HepG2 (cell line): Measurements from ENCODE around the gene IL17F. TPM values are rescaled to one million over a fixed set of nuclear protein-coding genes. Genes with fewer than 3 reads are reported as not detected.

Experiments
- ELF4 ChIP-seq: sonication (generic); formaldehyde crosslinking; IDR thresholded peaks from 2 replicates; pipeline ENCODE4 v1.5.0; 2020; ENCODE audit warnings: missing genetic modification reagents, mild to moderate bottlenecking, moderate library complexity, borderline replicate concordance
- FOSL2 ChIP-seq: sonication (generic); formaldehyde crosslinking; IDR thresholded peaks from 2 replicates; pipeline ENCODE4 v1.4.0; 2020; ENCODE audit warnings: missing genetic modification reagents
- KLF12 ChIP-seq: sonication (generic); formaldehyde crosslinking; IDR thresholded peaks from 2 replicates; pipeline ENCODE4 v1.4.0; 2020; ENCODE audit warnings: missing genetic modification reagents, borderline replicate concordance
- NFKBIZ ChIP-seq: IDR thresholded peaks from 2 replicates; pipeline ENCODE4 v1.6.1; 2018; ENCODE audit warnings: missing genetic modification reagents, missing compliant biosample characterization
- SP1 ChIP-seq, 2 experiments: fragments of 450-650 bp in 1 of 2; sonication (generic) in 1 of 2; formaldehyde crosslinking in 1 of 2; IDR thresholded peaks; 2 replicates each; pipeline versions ENCODE4 v1.4.0 to v1.6.1; 2016 to 2020; ENCODE audit warnings: missing genetic modification reagents in 1 of 2
- XBP1 ChIP-seq: sonication (generic); formaldehyde crosslinking; IDR thresholded peaks from 2 replicates; pipeline ENCODE4 v1.5.0; 2020; ENCODE audit warnings: missing genetic modification reagents
- ZEB1 ChIP-seq: IDR thresholded peaks from 2 replicates; pipeline ENCODE4 v1.6.1; 2012; ENCODE audit warnings: mild to moderate bottlenecking, low read depth, inconsistent platforms; ENCODE audit not compliant: insufficient replicate concordance
- ZNF143 ChIP-seq: sonication (generic); formaldehyde crosslinking; IDR thresholded peaks from 2 replicates; pipeline ENCODE4 v1.4.0; 2020; ENCODE audit warnings: missing genetic modification reagents
- ZNF33A ChIP-seq: sonication (generic); formaldehyde crosslinking; IDR thresholded peaks from 2 replicates; pipeline ENCODE4 v1.5.1; 2020; ENCODE audit warnings: missing genetic modification reagents, mild to moderate bottlenecking, moderate library complexity, borderline replicate concordance
- ZNF576 ChIP-seq: sonication (generic); formaldehyde crosslinking; IDR thresholded peaks from 2 replicates; pipeline ENCODE4 v1.4.0; 2020; ENCODE audit warnings: mild to moderate bottlenecking, missing genetic modification reagents
- ZNF614 ChIP-seq: IDR thresholded peaks from 2 replicates; pipeline ENCODE4 v1.6.1; 2018; ENCODE audit warnings: missing biosample characterization, missing genetic modification reagents, inconsistent platforms, borderline replicate concordance
- polyA plus RNA-seq, 8 experiments: library from polyadenylated mRNA; depleted of rRNA in 3 of 8; stranded (reverse) in 7 of 8; unstranded in 1 of 8; fragments of >200 nt; fragmentation: Illumina TruSeq in 4 of 8; extraction: Trizol in 4 of 8; gene quantifications; 2 replicates each; pipeline versions ENCODE4 v1.2.1 to v1.2.3, GENCODE V29; 2011 to 2016; ENCODE audit warnings: low read depth in 4 of 8, missing spikeins in 1 of 8, mixed read lengths in 1 of 8; ENCODE audit not compliant: insufficient read depth in 1 of 8
- total RNA-seq, 5 experiments: library from RNA; depleted of rRNA; stranded (reverse); fragments of >200 nt; fragmentation: Illumina TruSeq; extraction: Trizol; gene quantifications; 2 replicates each; pipeline ENCODE4 v1.2.3, GENCODE V29; 2016; ENCODE audit warnings: low read depth in 1 of 5
- TF ChIP-seq, protein P1 (sequence below): sonication (generic); formaldehyde crosslinking; IDR thresholded peaks from 2 replicates; pipeline ENCODE4 v1.5.0; 2020; ENCODE audit warnings: mild to moderate bottlenecking, missing genetic modification reagents, borderline replicate concordance
- TF ChIP-seq, protein P2 (sequence below): sonication (generic); formaldehyde crosslinking; IDR thresholded peaks from 2 replicates; pipeline ENCODE4 v1.4.0; 2020; ENCODE audit warnings: missing genetic modification reagents, borderline replicate concordance
- TF ChIP-seq, protein P3 (sequence below): sonication (generic); formaldehyde crosslinking; IDR thresholded peaks from 2 replicates; pipeline ENCODE4 v1.4.0; 2020; ENCODE audit warnings: missing genetic modification reagents
- TF ChIP-seq, protein P4 (sequence below): IDR thresholded peaks from 2 replicates; pipeline ENCODE4 v1.4.0; 2020; ENCODE audit warnings: mild to moderate bottlenecking, missing genetic modification reagents

The IL17F gene
- total and polyA plus RNA-seq, 2 of the 13 experiments (the other 11 are each of a cell fraction or from before 2014, with no cell fraction given): not detected

DNA sequence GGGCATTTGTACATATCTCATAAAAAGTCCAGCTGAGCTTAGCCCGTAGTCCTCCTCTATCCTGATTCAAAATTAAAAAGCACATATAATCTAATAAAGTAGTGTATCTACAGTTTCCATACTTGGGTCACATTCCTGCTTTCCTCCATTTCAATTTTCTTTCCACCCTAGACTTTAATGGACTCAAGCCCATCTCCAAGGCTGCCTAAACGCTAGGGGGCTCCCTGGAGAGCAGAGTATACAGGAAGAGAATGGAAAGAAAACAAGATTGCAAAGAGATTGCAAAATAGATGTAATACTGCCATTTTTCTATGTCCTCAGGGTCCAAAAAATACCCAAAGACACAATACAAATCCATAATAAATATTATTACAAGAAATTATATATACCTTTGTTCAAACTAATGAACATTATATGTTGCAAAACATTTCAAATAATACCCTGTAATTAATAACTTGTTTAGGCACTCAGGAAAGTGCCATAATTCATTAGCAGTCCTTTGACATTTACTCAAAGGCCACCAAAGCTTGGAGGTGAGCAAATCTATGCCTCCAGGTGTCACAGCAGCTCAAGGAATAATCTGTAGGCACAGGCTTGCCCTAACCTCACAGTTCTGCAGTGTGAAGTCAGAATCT is 42.6 kb upstream of the IL17F start (continued):
- TF ChIP-seq, protein P1, sequence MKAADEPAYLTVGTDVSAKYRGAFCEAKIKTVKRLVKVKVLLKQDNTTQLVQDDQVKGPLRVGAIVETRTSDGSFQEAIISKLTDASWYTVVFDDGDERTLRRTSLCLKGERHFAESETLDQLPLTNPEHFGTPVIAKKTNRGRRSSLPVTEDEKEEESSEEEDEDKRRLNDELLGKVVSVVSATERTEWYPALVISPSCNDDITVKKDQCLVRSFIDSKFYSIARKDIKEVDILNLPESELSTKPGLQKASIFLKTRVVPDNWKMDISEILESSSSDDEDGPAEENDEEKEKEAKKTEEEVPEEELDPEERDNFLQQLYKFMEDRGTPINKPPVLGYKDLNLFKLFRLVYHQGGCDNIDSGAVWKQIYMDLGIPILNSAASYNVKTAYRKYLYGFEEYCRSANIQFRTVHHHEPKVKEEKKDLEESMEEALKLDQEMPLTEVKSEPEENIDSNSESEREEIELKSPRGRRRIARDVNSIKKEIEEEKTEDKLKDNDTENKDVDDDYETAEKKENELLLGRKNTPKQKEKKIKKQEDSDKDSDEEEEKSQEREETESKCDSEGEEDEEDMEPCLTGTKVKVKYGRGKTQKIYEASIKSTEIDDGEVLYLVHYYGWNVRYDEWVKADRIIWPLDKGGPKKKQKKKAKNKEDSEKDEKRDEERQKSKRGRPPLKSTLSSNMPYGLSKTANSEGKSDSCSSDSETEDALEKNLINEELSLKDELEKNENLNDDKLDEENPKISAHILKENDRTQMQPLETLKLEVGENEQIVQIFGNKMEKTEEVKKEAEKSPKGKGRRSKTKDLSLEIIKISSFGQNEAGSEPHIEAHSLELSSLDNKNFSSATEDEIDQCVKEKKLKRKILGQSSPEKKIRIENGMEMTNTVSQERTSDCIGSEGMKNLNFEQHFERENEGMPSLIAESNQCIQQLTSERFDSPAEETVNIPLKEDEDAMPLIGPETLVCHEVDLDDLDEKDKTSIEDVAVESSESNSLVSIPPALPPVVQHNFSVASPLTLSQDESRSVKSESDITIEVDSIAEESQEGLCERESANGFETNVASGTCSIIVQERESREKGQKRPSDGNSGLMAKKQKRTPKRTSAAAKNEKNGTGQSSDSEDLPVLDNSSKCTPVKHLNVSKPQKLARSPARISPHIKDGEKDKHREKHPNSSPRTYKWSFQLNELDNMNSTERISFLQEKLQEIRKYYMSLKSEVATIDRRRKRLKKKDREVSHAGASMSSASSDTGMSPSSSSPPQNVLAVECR: no peak
- TF ChIP-seq, protein P2, sequence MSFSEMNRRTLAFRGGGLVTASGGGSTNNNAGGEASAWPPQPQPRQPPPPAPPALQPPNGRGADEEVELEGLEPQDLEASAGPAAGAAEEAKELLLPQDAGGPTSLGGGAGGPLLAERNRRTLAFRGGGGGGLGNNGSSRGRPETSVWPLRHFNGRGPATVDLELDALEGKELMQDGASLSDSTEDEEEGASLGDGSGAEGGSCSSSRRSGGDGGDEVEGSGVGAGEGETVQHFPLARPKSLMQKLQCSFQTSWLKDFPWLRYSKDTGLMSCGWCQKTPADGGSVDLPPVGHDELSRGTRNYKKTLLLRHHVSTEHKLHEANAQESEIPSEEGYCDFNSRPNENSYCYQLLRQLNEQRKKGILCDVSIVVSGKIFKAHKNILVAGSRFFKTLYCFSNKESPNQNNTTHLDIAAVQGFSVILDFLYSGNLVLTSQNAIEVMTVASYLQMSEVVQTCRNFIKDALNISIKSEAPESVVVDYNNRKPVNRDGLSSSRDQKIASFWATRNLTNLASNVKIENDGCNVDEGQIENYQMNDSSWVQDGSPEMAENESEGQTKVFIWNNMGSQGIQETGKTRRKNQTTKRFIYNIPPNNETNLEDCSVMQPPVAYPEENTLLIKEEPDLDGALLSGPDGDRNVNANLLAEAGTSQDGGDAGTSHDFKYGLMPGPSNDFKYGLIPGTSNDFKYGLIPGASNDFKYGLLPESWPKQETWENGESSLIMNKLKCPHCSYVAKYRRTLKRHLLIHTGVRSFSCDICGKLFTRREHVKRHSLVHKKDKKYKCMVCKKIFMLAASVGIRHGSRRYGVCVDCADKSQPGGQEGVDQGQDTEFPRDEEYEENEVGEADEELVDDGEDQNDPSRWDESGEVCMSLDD (CRISPR knock-in tag): no peak
- TF ChIP-seq SP1 (IDR thresholded peaks at IDR 0.05) (no peak), SP1 (CRISPR knock-in tag; IDR thresholded peaks at IDR 0.05) (no peak), ELF4 (CRISPR knock-in tag) (no peak), NFKBIZ (CRISPR knock-in tag) (0 out of 2 replicates have a peak, but pooled peaks have one; percentile 32), KLF12 (CRISPR knock-in tag) (no peak), ZNF143 (CRISPR knock-in tag) (no peak), FOSL2 (CRISPR knock-in tag) (0 out of 2 replicates have a peak, but pooled peaks have one; percentile 27), ZNF576 (CRISPR knock-in tag) (no peak), ZNF33A (CRISPR knock-in tag) (no peak), ZNF614 (CRISPR knock-in tag) (peak; percentile 71; the same call in 1 of the 2 replicates), ZEB1 (no peak), XBP1 (no peak)
- TF ChIP-seq, protein P3, sequence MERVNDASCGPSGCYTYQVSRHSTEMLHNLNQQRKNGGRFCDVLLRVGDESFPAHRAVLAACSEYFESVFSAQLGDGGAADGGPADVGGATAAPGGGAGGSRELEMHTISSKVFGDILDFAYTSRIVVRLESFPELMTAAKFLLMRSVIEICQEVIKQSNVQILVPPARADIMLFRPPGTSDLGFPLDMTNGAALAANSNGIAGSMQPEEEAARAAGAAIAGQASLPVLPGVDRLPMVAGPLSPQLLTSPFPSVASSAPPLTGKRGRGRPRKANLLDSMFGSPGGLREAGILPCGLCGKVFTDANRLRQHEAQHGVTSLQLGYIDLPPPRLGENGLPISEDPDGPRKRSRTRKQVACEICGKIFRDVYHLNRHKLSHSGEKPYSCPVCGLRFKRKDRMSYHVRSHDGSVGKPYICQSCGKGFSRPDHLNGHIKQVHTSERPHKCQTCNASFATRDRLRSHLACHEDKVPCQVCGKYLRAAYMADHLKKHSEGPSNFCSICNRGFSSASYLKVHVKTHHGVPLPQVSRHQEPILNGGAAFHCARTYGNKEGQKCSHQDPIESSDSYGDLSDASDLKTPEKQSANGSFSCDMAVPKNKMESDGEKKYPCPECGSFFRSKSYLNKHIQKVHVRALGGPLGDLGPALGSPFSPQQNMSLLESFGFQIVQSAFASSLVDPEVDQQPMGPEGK (CRISPR knock-in tag): 0 out of 2 replicates have a peak, but pooled peaks have one; percentile 46
- TF ChIP-seq, protein P4, sequence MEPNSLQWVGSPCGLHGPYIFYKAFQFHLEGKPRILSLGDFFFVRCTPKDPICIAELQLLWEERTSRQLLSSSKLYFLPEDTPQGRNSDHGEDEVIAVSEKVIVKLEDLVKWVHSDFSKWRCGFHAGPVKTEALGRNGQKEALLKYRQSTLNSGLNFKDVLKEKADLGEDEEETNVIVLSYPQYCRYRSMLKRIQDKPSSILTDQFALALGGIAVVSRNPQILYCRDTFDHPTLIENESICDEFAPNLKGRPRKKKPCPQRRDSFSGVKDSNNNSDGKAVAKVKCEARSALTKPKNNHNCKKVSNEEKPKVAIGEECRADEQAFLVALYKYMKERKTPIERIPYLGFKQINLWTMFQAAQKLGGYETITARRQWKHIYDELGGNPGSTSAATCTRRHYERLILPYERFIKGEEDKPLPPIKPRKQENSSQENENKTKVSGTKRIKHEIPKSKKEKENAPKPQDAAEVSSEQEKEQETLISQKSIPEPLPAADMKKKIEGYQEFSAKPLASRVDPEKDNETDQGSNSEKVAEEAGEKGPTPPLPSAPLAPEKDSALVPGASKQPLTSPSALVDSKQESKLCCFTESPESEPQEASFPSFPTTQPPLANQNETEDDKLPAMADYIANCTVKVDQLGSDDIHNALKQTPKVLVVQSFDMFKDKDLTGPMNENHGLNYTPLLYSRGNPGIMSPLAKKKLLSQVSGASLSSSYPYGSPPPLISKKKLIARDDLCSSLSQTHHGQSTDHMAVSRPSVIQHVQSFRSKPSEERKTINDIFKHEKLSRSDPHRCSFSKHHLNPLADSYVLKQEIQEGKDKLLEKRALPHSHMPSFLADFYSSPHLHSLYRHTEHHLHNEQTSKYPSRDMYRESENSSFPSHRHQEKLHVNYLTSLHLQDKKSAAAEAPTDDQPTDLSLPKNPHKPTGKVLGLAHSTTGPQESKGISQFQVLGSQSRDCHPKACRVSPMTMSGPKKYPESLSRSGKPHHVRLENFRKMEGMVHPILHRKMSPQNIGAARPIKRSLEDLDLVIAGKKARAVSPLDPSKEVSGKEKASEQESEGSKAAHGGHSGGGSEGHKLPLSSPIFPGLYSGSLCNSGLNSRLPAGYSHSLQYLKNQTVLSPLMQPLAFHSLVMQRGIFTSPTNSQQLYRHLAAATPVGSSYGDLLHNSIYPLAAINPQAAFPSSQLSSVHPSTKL (CRISPR knock-in tag): peak; percentile 74
